KMS-11 (cell line): Measurements from ENCODE around the gene SULT4A1.

ENCODE experiments used
- H2AFZ ChIP-seq: fragments of 200-600 bp; sonication (generic); 2 replicates; pipeline ENCODE4 v1.6.1; 2016; ENCODE audit warnings: antibody characterized with exemption, mixed run types, low read depth
- H3K27ac ChIP-seq: fragments of 200-600 bp; sonication (generic); 2 replicates; pipeline ENCODE4 v1.6.1; 2016; ENCODE audit warnings: mild to moderate bottlenecking, mixed run types
- H3K27me3 ChIP-seq: fragments of 200-600 bp; sonication (generic); 2 replicates; pipeline ENCODE4 v1.6.1; 2017; ENCODE audit warnings: mild to moderate bottlenecking, low read depth, mixed run types, moderate library complexity; ENCODE audit not compliant: insufficient read depth
- H3K36me3 ChIP-seq: fragments of 200-600 bp; sonication (generic); 2 replicates; pipeline ENCODE4 v1.6.1; 2017; ENCODE audit warnings: mild to moderate bottlenecking, mixed run types; ENCODE audit not compliant: insufficient read depth
- H3K4me1 ChIP-seq: fragments of 200-600 bp; sonication (generic); 2 replicates; pipeline ENCODE4 v1.6.1; 2016; ENCODE audit warnings: mild to moderate bottlenecking, low read depth, mixed run types; ENCODE audit not compliant: poor library complexity, severe bottlenecking
- H3K4me2 ChIP-seq: fragments of 200-600 bp; sonication (generic); 2 replicates; pipeline ENCODE4 v1.7.0; 2016; ENCODE audit warnings: mild to moderate bottlenecking, mixed run types
- H3K4me3 ChIP-seq: fragments of 200-600 bp; sonication (generic); IDR thresholded peaks from 2 replicates; pipeline ENCODE4 v1.6.1; 2017; ENCODE audit warnings: low read depth, low read length, mixed read lengths; ENCODE audit not compliant: insufficient read depth
- H3K79me2 ChIP-seq: fragments of 200-600 bp; sonication (generic); 2 replicates; pipeline ENCODE4 v1.6.1; 2016; ENCODE audit warnings: low read depth, mixed run types; ENCODE audit not compliant: insufficient read depth
- H3K9ac ChIP-seq: fragments of 200-600 bp; sonication (generic); 2 replicates; pipeline ENCODE4 v1.6.1; 2016; ENCODE audit warnings: mild to moderate bottlenecking, mixed run types
- H4K20me1 ChIP-seq: fragments of 200-600 bp; sonication (generic); 2 replicates; pipeline ENCODE4 v1.6.1; 2016; ENCODE audit warnings: mild to moderate bottlenecking, mixed run types; ENCODE audit not compliant: insufficient read depth
- CTCF ChIP-seq: fragments of 200-600 bp; sonication (generic); conservative IDR thresholded peaks from 2 replicates; pipeline ENCODE4 v1.6.1; 2017; ENCODE audit warnings: low read depth, mild to moderate bottlenecking, antibody characterized with exemption, low read length, moderate library complexity, mixed read lengths

The SULT4A1 gene

GRCh38 chr22:43819421-43819921 lies 42.8 kb downstream of the SULT4A1 start:
- Histone ChIP-seq H3K27ac (no peak overlapping the region), H4K20me1 (no peaks in the 10 kb centered on the region), H2AFZ (no peak overlapping the region), H3K4me2 (no peak overlapping the region), H3K36me3 (no peaks in the 10 kb centered on the region), H3K4me1 (no peaks in the 10 kb centered on the region), H3K4me3 (no peak overlapping the region), H3K27me3 (peaks cover 35% of the 10 kb centered on the region; the same call in 1 of the 2 replicates), H3K79me2 (no peaks in the 10 kb centered on the region), H3K9ac (no peak overlapping the region)
- no peak for TF ChIP-seq CTCF

GRCh38 chr22:43818981-43819380 lies 43.3 kb downstream of the SULT4A1 start:
- H3K4me2 ChIP-seq: no peak overlapping the region
- no peaks in the 10 kb centered on the region for H4K20me1 ChIP-seq
- no peak overlapping the region for H3K27ac ChIP-seq
- H3K9ac ChIP-seq: no peak overlapping the region
- no peaks in the 10 kb centered on the region for H3K79me2 ChIP-seq
- H3K4me3 ChIP-seq: no peak overlapping the region
- no peaks in the 10 kb centered on the region for H3K36me3 ChIP-seq
- no peaks in the 10 kb centered on the region for H3K4me1 ChIP-seq
- H3K27me3 ChIP-seq: peaks cover 30% of the 10 kb centered on the region; the same call in 1 of the 2 replicates
- no peak for TF ChIP-seq CTCF
- H2AFZ ChIP-seq: no peak overlapping the region

- H3K79me2 ChIP-seq: no peaks in the 10 kb centered on the region
- H3K36me3 ChIP-seq: no peaks in the 10 kb centered on the region
- no peak overlapping the region for H3K27ac ChIP-seq
- no peak overlapping the region for H2AFZ ChIP-seq
- no peaks in the 10 kb centered on the region for H4K20me1 ChIP-seq
- no peak overlapping the region for H3K9ac ChIP-seq
- no peak overlapping the region for H3K4me3 ChIP-seq
- H3K4me1 ChIP-seq: peaks cover 3% of the 10 kb centered on the region
- TF ChIP-seq CTCF: no peak
- H3K27me3 ChIP-seq: peaks cover 22% of the 10 kb centered on the region; the same call in 1 of the 2 replicates
- no peak overlapping the region for H3K4me2 ChIP-seq
These were observed 44.9 kb downstream of the SULT4A1 start for GRCh38 chr22:43817402-43817801.

- Histone ChIP-seq H3K9ac (no peak overlapping the region), H3K27me3 (peaks cover 15% of the 10 kb centered on the region; the same call in 1 of the 2 replicates), H3K36me3 (no peaks in the 10 kb centered on the region), H2AFZ (no peak overlapping the region), H3K79me2 (no peaks in the 10 kb centered on the region), H3K27ac (no peak overlapping the region), H3K4me3 (no peak overlapping the region), H4K20me1 (no peaks in the 10 kb centered on the region), H3K4me2 (no peak overlapping the region), H3K4me1 (peaks cover 4% of the 10 kb centered on the region)
- no peak for TF ChIP-seq CTCF
These were observed 48.0 kb downstream of the SULT4A1 start for GRCh38 chr22:43814264-43814663.
